ENCODE results near the gene DUS1L. TPM values are rescaled to one million over a fixed set of nuclear protein-coding genes. Genes with fewer than 3 reads are reported as not detected.

The DUS1L gene
- polyA plus RNA-seq, 3 donors from 2014 or later, result 61.7 to 85.3 (median 82.5) TPM

GRCh38 chr17:82105882-82106687, 40.5 kb upstream of the DUS1L start:
- Mint-ChIP-seq H3K27me3 (ENCODE audit: low read depth in 3 of 3) (no peaks in the 10 kb centered on the region), H3K36me3 (no peaks in the 10 kb centered on the region)

GRCh38 chr17:82105417-82105881, 39.8 kb upstream of the DUS1L start:
- no peak for DNase-seq
- no peaks in the 10 kb centered on the region for H3K27me3 Mint-ChIP-seq (ENCODE audit: low read depth in 3 of 3)
- H3K27ac Mint-ChIP-seq, result peak overlapping the region; percentile 28 to 94 (median 40)
- H3K4me1 Mint-ChIP-seq, result peaks cover 11 to 16% of the 10 kb centered on the region in 2 donors
- no peaks in the 10 kb centered on the region for H3K9me3 Mint-ChIP-seq
- peak overlapping the region; percentile 7 to 91 (median 88) for H3K4me3 Mint-ChIP-seq
- H3K36me3 Mint-ChIP-seq, result no peaks in the 10 kb centered on the region

More at GRCh38 chr17:82105882-82106687, 40.5 kb upstream of the DUS1L start:
- Mint-ChIP-seq H3K27ac (peak overlapping the region; percentile 90 to 95 (median 94)), H3K4me1 (peaks cover 11 to 16% of the 10 kb centered on the region in 2 donors), H3K9me3 (no peaks in the 10 kb centered on the region), H3K4me3 (peak overlapping the region; percentile 79 to 92 (median 89))
- DNase-seq, result peak; percentile 59 to 65 (median 65)

DNA sequence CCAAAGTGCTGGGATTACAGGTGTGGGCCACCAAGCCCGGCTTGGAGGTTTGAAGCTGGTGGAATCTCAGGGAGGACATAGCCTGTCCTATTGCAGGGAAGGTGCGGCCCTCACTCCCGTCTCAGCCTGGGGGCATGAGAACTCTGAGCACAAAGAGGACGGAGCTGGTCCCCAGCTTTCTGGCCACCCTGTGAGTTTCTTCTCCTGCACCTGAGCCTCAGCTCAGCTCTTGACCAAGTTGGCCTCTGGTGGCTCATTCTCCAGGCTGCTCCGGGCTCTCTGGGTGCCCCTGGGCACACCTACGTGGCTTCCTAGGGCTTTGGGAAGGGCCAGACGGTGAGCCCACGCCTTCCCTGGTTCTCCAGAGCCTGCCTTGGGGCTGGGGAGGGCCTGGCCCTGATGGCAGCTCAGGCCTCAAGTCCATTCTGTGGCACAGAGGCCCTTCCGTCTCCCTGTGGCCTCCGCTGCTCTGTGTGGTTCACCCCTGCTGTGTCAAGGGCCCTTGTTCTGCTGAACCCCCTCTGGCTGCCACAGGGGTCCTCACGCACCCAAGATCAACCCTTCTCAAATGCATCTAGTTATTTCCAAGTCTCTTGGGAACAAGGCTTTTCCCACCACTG, 39.3 kb upstream of the DUS1L start:
- no peaks in the 10 kb centered on the region for H3K27me3 Mint-ChIP-seq (ENCODE audit: low read depth in 3 of 3)
- peak overlapping the region in 3 of 6 donors; percentile 28 to 45 (median 34) for H3K27ac Mint-ChIP-seq
- no peak for DNase-seq
- peaks cover 11 to 18% of the 10 kb centered on the region in 2 donors for H3K4me1 Mint-ChIP-seq
- no peaks in the 10 kb centered on the region for H3K36me3 Mint-ChIP-seq
- H3K9me3 Mint-ChIP-seq, result no peaks in the 10 kb centered on the region
- peak overlapping the region; percentile 7 to 88 (median 33) for H3K4me3 Mint-ChIP-seq

- H3K36me3 Mint-ChIP-seq, result no peaks in the 10 kb centered on the region
- H3K27ac Mint-ChIP-seq, result no peak overlapping the region
- H3K4me3 Mint-ChIP-seq, result no peak overlapping the region
- peaks cover 11 to 20% of the 10 kb centered on the region in 2 donors for H3K4me1 Mint-ChIP-seq
- no peak for DNase-seq
- no peaks in the 10 kb centered on the region for H3K9me3 Mint-ChIP-seq
- H3K27me3 Mint-ChIP-seq (ENCODE audit: low read depth in 3 of 3), result peaks cover 0 to 5% (median 0%) of the 10 kb centered on the region in 3 donors
Observed at GRCh38 chr17:82103553-82104451, 38.2 kb upstream of the DUS1L start.

DNA sequence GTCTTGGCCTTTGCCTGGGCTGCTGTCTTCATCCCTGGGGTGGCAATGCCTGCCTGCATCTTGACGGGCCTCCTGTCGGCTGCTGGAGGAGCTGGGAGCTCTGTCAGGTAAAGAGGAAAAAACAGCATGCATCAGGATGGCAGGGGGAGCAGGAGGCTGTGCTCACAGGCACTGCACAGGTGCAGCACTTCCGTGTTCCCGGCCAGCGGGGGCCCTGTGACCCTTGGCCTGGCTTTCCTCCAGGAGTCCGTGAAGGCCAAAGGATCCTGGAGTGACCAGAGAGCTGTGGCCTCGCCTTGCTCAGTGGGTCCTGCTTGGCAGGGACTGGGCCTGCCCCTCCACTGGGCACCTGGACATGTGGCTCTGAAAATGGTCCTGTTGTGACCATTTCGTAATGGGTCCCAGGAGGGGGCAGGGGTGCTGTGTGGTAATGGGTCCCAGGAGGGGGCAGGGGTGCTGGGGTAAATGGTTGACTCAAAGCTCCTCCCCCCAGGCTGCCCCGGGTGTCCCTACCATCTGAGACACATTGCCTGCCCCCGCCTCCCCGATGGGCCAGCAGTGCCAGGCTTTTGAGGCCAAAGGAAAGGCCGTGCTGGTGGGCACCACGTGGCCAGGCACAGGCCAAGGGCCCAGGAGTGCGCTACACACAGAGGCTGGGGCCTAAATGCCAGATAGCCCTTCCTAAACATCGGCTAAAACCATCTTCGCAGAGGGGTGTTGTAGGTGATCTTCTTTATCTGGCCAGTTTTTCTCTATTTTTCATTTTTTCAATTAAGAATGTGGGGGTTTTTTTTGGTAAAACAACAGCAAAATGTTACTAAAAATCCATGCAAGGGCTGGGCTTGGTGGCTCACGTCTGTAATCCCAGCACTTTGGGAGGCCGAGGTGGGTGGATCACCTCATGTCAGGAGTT, 36.4 kb upstream of the DUS1L start:
- peak overlapping the region in 2 of 6 donors; percentile 46 to 49 for H3K27ac Mint-ChIP-seq

GRCh38 chr17:82101301-82101715, 35.7 kb upstream of the DUS1L start:
- DNase-seq, result no peak
- no peaks in the 10 kb centered on the region for H3K9me3 Mint-ChIP-seq
- H3K27me3 Mint-ChIP-seq (ENCODE audit: low read depth in 3 of 3), result peaks cover 0 to 8% (median 0%) of the 10 kb centered on the region in 3 donors
- H3K4me3 Mint-ChIP-seq, result no peak overlapping the region
- no peak overlapping the region for H3K27ac Mint-ChIP-seq
- no peaks in the 10 kb centered on the region for H3K36me3 Mint-ChIP-seq
- peaks cover 5 to 15% of the 10 kb centered on the region in 2 donors for H3K4me1 Mint-ChIP-seq

More for the DNA sequence above, 36.4 kb upstream of the DUS1L start:
- H3K36me3 Mint-ChIP-seq, result no peaks in the 10 kb centered on the region
- H3K9me3 Mint-ChIP-seq, result no peaks in the 10 kb centered on the region
- peaks cover 0 to 5% (median 0%) of the 10 kb centered on the region in 3 donors for H3K27me3 Mint-ChIP-seq (ENCODE audit: low read depth in 3 of 3)
- H3K4me3 Mint-ChIP-seq, result peak overlapping the region in 1 of 5 donors; percentile 33
- DNase-seq, result no peak
- peaks cover 11 to 20% of the 10 kb centered on the region in 2 donors for H3K4me1 Mint-ChIP-seq

- H3K27ac Mint-ChIP-seq, result no peak overlapping the region
- H3K27me3 Mint-ChIP-seq (ENCODE audit: low read depth in 3 of 3), result peaks cover 0 to 8% (median 0%) of the 10 kb centered on the region in 3 donors
- H3K4me3 Mint-ChIP-seq, result peak overlapping the region in 3 of 5 donors; percentile 30 to 74 (median 66)
- no peak for DNase-seq
- H3K9me3 Mint-ChIP-seq, result no peaks in the 10 kb centered on the region
- H3K36me3 Mint-ChIP-seq, result no peaks in the 10 kb centered on the region
- peaks cover 0 to 12% of the 10 kb centered on the region in 2 donors for H3K4me1 Mint-ChIP-seq
Observed at GRCh38 chr17:82100502-82101298, 35.1 kb upstream of the DUS1L start.

DNA sequence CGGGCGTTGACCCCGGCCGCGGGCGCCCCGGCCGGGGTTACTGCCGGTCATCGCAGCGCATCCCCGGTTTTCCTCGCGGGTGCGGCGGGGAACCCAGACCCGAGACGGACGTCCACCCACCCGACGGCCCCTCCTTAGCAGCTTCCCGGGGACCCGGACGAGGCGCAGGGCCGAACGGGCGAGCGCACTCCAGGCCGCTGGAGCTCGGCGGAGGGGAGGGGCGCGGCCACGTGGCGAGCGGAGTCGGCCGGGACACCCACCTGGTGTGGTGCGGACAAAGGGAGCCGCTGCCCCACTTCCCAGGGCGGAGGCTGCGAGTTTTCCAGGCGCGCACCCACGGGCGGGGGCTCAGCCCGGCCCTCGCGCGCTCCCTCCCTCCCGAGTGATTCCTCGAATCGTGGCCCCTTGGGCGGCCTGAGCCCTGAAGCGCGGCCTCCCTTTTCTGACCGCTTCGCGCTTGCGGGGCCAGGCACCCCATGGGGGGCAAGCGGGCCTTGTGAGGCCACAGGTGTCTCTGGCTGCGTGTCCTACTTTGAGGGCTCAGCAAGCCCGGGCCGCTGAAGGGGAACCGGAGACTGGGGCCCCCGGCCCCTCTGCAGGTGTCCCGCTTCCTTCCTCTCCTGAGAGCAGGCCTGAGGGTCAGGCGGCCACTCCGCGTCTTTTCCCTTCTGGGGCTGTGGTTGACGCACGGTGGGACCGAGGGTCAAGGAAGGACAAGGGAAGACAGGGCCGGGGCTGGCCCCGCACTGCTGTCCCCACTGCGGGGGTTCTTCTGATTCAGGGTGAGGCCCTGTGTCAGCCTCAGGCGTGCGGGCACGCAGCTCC, 33.5 kb upstream of the DUS1L start:
- peak overlapping the region in 5 of 6 donors; percentile 34 to 82 (median 43) for H3K27ac Mint-ChIP-seq
- peaks cover 0 to 8% (median 0%) of the 10 kb centered on the region in 3 donors for H3K27me3 Mint-ChIP-seq (ENCODE audit: low read depth in 3 of 3)
- H3K9me3 Mint-ChIP-seq, result no peaks in the 10 kb centered on the region
- peaks cover 0 to 9% of the 10 kb centered on the region in 2 donors for H3K4me1 Mint-ChIP-seq
- no peaks in the 10 kb centered on the region for H3K36me3 Mint-ChIP-seq
- no peak for DNase-seq
- peak overlapping the region; percentile 62 to 79 (median 66) for H3K4me3 Mint-ChIP-seq

- DNase-seq, result peak; percentile 91 to 93 (median 92)
- Mint-ChIP-seq H3K4me3 (peak within 1 kb of the TSS; percentile 35 to 73 (median 65)), H3K4me1 (peaks cover 0 to 9% of the 10 kb centered on the region in 2 donors), H3K9me3 (no peaks in the 10 kb centered on the region), H3K27ac (peak within 1 kb of the TSS in 2 of 6 donors; percentile 32 to 46), H3K36me3 (no peaks in the 10 kb centered on the region), H3K27me3 (ENCODE audit: low read depth in 3 of 3) (peaks cover 0 to 8% (median 0%) of the 10 kb centered on the region in 3 donors)
Observed at GRCh38 chr17:82098169-82098938, 32.8 kb upstream of the DUS1L start, which contains the start of gene FASN. Gene FASN (minus strand): TSS chr17:82098236. CDS start chr17:82096445, 1,791 bp downstream.

DNA sequence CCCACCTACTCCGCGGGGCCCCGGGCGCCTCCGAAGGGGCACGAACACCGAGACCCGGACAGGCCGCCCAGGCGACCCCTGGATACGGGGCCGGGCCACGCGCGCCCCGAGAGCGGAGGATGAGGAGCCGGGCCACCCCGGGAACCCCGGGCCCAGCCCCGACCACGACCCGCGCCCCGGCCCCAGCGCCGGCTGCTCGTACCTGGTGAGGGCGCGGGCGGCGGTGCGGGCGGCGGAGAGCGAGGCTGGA, 32.2 kb upstream of the DUS1L start:
- peaks cover 0 to 9% of the 10 kb centered on the region in 2 donors for H3K4me1 Mint-ChIP-seq
- H3K27me3 Mint-ChIP-seq (ENCODE audit: low read depth in 3 of 3), result peaks cover 0 to 8% (median 0%) of the 10 kb centered on the region in 3 donors
- no peaks in the 10 kb centered on the region for H3K9me3 Mint-ChIP-seq
- H3K27ac Mint-ChIP-seq, result peak overlapping the region in 2 of 6 donors; percentile 32 to 46
- H3K4me3 Mint-ChIP-seq, result peak overlapping the region in 4 of 5 donors; percentile 62 to 73 (median 68)
- DNase-seq, result no peak
- H3K36me3 Mint-ChIP-seq, result no peaks in the 10 kb centered on the region

Data from immature natural killer cell (primary cell).